DND-41 (cell line): ENCODE measurements around the gene PAX2.

Experiments
- ATAC-seq: fragments of 200-7000 bp; cut with Tn5 transposase; 3 replicates; pipeline ENCODE4 v1.9.1; 2021; ENCODE audit warnings: low read depth; ENCODE audit not compliant: insufficient read depth
- DNase-seq: peaks from one replicate; pipeline ENCODE4 v3.0.0-alpha.2; 2020
- H2AFZ ChIP-seq: 2 replicates; pipeline ENCODE4 v1.6.0; 2012; ENCODE audit warnings: low read depth, low read length
- H3K27ac ChIP-seq: 2 replicates; pipeline ENCODE4 v1.5.1; 2012; ENCODE audit warnings: low read length, inconsistent platforms
- H3K27me3 ChIP-seq: fragments of 200-600 bp; sonication (generic); 2 replicates; pipeline ENCODE4 v1.6.0; 2012; ENCODE audit warnings: low read length, mild to moderate bottlenecking, inconsistent platforms; ENCODE audit not compliant: insufficient read depth, poor library complexity
- H3K36me3 ChIP-seq: 2 replicates; pipeline ENCODE4 v1.5.1; 2012; ENCODE audit warnings: low read length, inconsistent platforms; ENCODE audit not compliant: insufficient read depth
- H3K4me1 ChIP-seq: 2 replicates; pipeline ENCODE4 v1.5.1; 2012; ENCODE audit warnings: mild to moderate bottlenecking, low read length; ENCODE audit not compliant: insufficient read depth
- H3K4me2 ChIP-seq: 2 replicates; pipeline ENCODE4 v1.6.0; 2012; ENCODE audit warnings: mild to moderate bottlenecking, moderate library complexity, low read length, inconsistent platforms; ENCODE audit not compliant: insufficient read depth
- H3K4me3 ChIP-seq, 2 experiments: fragments of 200-600 bp in 1 of 2; shearing (Covaris generic) in 1 of 2; 2 replicates each; pipeline ENCODE4 v1.5.1; 2012 to 2016; ENCODE audit warnings: inconsistent platforms in 2 of 2, low read length in 2 of 2, mild to moderate bottlenecking in 2 of 2, low read depth in 1 of 2, moderate library complexity in 1 of 2
- H3K79me2 ChIP-seq: 2 replicates; pipeline ENCODE4 v1.6.0; 2012; ENCODE audit warnings: low read length, inconsistent platforms; ENCODE audit not compliant: insufficient read depth
- H3K9ac ChIP-seq: 2 replicates; pipeline ENCODE4 v1.6.0; 2012; ENCODE audit warnings: low read depth, mild to moderate bottlenecking, inconsistent platforms, low read length, moderate library complexity
- H3K9me3 ChIP-seq: 2 replicates; pipeline ENCODE4 v1.5.1; 2012; ENCODE audit warnings: low read length, moderate library complexity, mild to moderate bottlenecking, inconsistent platforms; ENCODE audit not compliant: insufficient read depth, severe bottlenecking
- H4K20me1 ChIP-seq: 2 replicates; pipeline ENCODE4 v1.6.0; 2012; ENCODE audit warnings: low read length; ENCODE audit not compliant: insufficient read depth
- EZH2 ChIP-seq: IDR thresholded peaks from 3 replicates; pipeline ENCODE4 v1.6.1; 2012; ENCODE audit warnings: borderline replicate concordance, low read depth, mild to moderate bottlenecking, moderate library complexity, low read length, inconsistent platforms; ENCODE audit not compliant: severe bottlenecking
- TF ChIP-seq, protein P1 (sequence below): IDR thresholded peaks from 2 replicates; pipeline ENCODE4 v1.5.1; 2012; ENCODE audit warnings: borderline replicate concordance, low read length, moderate library complexity, mild to moderate bottlenecking; ENCODE audit not compliant: poor library complexity, severe bottlenecking; ENCODE audit errors: extremely low read depth

Gene PAX2

GRCh38 chr10:100872034-100872791 is 126.8 kb downstream of the PAX2 start:
- Histone ChIP-seq H3K4me2 (no peak overlapping the region), H3K27ac (no peak overlapping the region), H3K27me3 (peaks cover 4% of the 10 kb centered on the region), H3K4me1 (no peaks in the 10 kb centered on the region), H4K20me1 (no peaks in the 10 kb centered on the region), H3K36me3 (no peaks in the 10 kb centered on the region), H3K9me3 (no peaks in the 10 kb centered on the region), H3K79me2 (no peaks in the 10 kb centered on the region), H2AFZ (no peak overlapping the region), H3K4me3 (no peak overlapping the region), H3K9ac (no peak overlapping the region)
- ATAC-seq: peak; percentile 89
- peak; percentile 68 for DNase-seq
- TF ChIP-seq, protein P1, sequence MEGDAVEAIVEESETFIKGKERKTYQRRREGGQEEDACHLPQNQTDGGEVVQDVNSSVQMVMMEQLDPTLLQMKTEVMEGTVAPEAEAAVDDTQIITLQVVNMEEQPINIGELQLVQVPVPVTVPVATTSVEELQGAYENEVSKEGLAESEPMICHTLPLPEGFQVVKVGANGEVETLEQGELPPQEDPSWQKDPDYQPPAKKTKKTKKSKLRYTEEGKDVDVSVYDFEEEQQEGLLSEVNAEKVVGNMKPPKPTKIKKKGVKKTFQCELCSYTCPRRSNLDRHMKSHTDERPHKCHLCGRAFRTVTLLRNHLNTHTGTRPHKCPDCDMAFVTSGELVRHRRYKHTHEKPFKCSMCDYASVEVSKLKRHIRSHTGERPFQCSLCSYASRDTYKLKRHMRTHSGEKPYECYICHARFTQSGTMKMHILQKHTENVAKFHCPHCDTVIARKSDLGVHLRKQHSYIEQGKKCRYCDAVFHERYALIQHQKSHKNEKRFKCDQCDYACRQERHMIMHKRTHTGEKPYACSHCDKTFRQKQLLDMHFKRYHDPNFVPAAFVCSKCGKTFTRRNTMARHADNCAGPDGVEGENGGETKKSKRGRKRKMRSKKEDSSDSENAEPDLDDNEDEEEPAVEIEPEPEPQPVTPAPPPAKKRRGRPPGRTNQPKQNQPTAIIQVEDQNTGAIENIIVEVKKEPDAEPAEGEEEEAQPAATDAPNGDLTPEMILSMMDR: peak; percentile 80
- TF ChIP-seq EZH2: no peak

DNA sequence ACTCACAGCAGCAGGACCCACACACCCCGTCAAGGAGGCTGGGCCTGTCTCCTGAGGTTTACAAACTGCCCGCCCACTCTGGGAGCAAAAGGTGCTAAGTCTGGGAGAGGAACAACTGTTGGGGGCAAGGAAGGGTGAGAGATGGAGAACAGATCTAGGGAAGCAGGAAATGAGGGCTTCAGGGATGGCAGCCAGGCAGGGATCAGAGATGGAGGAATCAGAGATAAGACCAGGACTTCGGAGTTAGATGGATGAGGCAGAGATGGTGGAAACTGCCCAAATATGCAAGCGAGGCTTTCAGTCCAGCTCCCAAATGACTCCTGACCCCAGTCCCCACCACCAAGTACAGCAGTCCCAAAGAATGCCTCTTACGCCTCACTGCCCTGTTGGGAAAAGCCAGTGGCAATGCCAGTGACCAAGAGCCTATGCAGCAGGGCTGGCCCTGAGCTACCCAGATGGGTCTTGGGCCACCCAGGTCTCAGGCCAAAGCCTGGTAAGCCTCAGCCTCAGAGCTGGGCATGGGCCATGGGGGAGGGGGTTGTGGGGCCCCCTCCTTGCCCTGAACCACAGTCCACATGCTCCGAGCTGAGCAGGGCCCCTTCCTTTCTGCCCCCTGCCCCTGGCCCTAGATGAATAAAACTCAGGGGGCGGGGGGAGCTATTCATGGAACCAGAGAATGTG is 127.9 kb downstream of the PAX2 start:
- peaks cover 3% of the 10 kb centered on the region for H3K27me3 ChIP-seq
- H3K36me3 ChIP-seq: no peaks in the 10 kb centered on the region
- H3K9me3 ChIP-seq: no peaks in the 10 kb centered on the region
- no peak overlapping the region for H3K27ac ChIP-seq
- no peak overlapping the region for H3K9ac ChIP-seq
- ATAC-seq (no peak), DNase-seq (no peak)
- no peak for TF ChIP-seq EZH2
- TF ChIP-seq, protein P1: no peak
- H2AFZ ChIP-seq: no peak overlapping the region
- no peaks in the 10 kb centered on the region for H3K79me2 ChIP-seq
- no peak overlapping the region for H3K4me3 ChIP-seq
- H3K4me1 ChIP-seq: peaks cover 7% of the 10 kb centered on the region
- no peaks in the 10 kb centered on the region for H4K20me1 ChIP-seq
- no peak overlapping the region for H3K4me2 ChIP-seq

- Histone ChIP-seq H4K20me1 (no peaks in the 10 kb centered on the region), H3K36me3 (no peaks in the 10 kb centered on the region), H3K4me3 (no peak overlapping the region), H3K9ac (no peak overlapping the region), H2AFZ (no peak overlapping the region), H3K4me2 (no peak overlapping the region), H3K79me2 (no peaks in the 10 kb centered on the region), H3K27ac (no peak overlapping the region), H3K4me1 (peaks cover 8% of the 10 kb centered on the region), H3K9me3 (no peaks in the 10 kb centered on the region), H3K27me3 (peaks cover under 1% of the 10 kb centered on the region)
- no peak for ATAC-seq
- DNase-seq: no peak
- no peak for TF ChIP-seq EZH2
- TF ChIP-seq, protein P1: no peak
Observed at GRCh38 chr10:100873827-100874326, 128.5 kb downstream of the PAX2 start.
